Left hindlimb (tissue), 1 donor: ENCODE results near the gene LIMS2.

ENCODE experiments used
- DNase-seq: peaks from one replicate; pipeline ENCODE4 v3.0.0-alpha.2; 2018

LIMS2 gene

DNA sequence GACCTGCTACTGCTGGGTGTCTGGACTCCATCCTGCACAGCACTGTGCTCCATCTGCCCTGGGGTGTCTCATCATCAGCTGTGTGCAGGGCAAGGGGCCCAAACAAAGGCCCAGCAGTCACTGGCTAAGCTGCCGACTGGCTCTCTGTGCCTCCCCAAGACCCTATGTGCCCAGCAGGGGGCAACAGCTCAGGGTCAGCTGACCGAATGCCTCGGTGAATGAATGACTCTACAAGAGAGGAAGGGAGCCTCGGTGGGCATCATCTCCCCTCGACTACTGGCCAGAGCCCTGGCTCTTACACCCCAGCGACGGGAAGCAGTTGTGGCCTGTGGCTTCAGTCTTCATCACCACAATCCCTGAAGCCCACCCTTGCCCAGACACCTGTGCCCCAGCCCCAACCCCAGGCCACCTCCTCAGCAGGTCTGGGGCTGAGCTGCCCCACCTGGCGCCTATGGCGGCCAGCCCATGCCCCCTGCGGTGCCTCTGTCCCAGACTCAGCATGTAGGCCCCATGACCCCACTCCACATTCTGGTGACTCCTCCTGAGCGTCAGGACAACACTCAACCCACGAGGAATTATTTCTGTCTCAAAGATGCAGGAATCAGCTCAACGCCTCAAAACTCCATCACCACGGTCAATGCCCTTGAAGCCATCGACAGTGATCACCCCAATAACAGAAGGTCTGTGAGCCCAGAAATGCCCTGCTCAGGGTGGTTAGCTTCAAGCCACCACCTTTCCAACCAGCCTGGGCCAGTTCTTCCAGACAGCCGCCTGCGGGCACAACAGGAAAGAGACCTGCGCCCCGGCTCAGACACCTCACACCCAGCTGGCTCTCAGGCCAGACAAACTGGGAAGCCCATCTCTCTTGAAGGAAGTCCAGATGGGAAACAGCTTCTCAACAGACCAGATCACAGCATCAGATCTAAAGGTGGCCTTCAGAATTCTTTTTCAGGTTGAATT is 31.0 kb downstream of the LIMS2 start:
- no peak for DNase-seq

DNA sequence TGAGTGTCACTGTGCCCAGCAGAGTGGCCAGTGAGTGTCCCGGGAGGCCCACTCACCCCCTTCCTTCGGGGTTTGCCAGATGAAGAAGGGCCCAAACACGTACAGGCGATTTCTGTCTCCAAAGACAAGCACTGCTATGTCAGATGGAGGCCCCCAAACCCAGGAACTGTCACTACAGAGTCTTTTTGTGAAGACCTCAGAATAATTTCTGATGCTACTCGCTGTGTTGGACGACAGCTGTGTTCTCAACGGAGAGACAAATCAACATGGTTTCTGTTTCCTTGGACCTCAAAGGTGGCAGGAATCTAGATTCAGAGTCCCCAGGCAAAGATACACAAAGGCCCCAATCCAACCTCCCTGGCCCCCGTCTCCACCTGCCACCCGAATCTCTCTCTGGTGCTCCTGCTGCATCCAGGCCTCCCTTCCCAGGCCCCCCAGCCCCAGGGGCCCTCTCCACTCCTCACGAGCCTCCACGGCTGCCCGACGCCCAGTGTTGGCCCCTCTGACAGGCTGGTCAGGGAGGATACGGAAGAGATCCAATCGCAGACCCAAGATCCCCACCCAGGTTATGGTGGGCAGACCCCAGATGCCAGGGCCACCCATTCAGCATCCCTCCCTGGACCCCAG is 31.8 kb downstream of the LIMS2 start:
- DNase-seq = no peak

- no peak for DNase-seq
Measured at GRCh38 chr2:127642706-127643438, 32.5 kb downstream of the LIMS2 start.

GRCh38 chr2:127641846-127642507 is 33.4 kb downstream of the LIMS2 start:
- no peak for DNase-seq

GRCh38 chr2:127641133-127641532 is 34.2 kb downstream of the LIMS2 start:
- DNase-seq = no peak

DNA sequence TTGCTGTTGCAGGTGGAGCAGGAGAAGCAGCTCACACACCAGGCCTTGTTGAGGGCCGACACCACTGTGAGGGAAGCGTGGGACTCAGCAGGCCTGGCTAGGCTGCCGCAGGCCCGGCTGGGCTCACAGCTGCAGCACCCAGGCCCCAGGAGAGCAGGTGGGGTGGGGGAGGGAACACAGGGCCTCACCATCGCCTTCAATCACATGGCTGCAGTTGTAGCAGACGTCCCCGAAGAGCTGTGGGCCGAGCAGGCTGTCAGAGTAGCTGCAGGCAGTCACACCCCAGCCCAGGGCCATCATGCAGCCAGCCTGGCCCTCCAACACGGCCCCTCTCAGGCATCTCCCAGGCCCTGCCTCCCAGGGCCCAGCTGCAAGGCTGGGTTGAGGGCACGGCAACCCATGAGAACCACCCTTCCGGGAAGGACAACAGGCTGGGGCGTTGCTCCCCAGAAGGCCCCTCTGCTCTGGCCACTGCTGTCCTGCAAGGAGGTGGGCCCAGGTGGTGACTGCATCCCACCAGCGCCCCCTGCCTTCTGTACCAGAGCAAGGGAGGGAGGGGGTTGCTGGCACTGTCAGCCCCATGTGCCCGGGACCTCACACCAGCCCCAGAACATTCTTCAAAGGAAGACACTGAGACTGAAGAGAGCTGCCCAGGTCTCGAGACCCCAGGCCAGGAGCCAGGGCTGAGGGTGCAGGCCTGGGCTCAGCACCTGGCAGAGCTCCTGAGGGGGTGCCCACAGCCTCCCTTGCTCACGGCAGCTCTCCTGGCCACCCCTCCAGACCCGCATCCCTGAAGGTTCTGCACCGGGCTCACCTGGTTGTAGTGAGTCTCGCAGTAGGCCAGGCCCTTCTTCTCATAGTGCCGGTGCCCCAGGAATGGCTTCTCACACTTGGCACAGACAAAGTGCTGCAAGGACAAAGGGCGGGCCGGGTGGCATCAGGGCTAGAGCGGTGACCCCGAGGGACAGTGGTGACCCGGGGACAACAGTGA is 35.0 kb downstream of the LIMS2 start:
- DNase-seq = no peak

DNA sequence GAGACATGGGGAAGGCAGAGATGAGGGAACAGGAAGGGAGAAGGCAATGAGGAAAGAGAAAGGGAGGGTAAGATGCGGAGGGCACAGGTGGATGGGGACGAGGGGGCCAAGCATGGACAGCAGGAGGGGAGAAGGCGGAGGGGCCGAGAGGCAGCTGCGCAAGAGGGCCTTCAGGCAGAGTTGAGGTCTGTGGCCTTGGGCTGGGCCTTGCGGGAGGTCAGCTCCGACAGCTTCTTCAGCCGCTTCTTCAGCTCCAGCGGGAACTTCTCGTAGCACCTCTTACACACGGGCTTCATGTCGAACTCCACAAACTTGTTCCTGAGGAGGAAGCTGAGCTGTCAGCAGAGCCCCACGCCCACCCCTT is 36.2 kb downstream of the LIMS2 start:
- DNase-seq = no peak

DNA sequence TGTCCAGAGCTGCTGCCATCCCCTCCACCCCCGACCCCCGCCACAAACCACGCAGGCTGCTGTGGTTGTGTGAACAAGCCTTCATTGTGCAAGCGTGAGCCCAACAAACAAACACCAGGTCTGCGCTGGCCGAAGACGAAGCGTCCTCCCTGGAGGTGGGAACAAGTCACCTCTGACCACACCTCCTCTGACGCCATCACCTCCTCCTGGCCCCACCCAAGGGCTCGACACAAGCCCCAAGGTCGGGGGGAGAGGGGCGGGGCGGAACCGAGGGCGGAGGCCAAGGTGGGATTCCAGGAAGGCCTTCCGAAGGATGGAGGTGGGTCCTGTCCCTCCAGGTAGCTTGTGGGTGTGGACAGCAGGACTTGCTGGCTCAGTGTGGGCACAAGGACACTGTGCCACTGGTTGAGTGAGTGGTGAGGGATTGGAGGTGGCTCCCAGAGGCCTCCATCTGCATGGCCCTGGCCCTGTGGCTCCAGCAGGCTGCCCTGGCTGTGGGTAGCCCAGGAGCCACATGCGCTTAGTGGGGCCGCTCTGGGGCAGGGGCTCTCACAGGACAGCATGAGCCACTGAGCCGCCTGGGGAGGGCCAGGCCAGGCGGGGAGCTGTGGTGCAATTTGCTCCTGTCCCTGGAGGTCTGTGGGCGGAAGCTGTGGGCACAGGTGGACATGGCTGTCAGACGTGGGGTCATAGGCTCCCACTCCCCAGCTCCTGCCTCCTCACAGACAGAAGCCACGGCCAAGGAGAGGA is 36.8 kb downstream of the LIMS2 start:
- DNase-seq = no peak

DNA sequence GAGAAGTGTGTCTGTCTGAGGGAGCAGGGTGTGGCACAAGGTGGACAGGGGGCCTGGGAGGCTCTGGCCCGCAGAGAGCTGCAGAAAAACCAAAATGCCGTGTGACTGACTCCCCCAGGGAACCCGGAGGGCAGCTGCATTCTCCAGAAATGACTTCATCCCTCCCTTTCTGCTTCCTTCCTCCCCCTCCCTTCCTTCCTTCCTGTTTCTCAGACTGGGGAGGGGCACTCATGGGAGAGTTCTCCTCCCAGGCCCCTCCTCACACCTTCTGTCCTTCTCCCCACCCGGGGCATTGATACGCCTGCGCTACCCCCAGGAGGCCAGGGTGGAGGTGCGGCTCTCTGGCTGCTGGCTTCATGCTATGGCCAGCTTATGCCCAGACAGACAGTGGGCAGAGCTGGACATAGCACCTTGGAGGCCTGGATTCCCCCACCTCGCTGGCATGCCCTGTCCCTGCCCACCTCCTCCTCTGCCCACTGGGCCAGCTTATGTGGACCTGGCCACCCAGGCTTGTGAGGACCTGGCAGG is 37.5 kb downstream of the LIMS2 start:
- no peak for DNase-seq

DNA sequence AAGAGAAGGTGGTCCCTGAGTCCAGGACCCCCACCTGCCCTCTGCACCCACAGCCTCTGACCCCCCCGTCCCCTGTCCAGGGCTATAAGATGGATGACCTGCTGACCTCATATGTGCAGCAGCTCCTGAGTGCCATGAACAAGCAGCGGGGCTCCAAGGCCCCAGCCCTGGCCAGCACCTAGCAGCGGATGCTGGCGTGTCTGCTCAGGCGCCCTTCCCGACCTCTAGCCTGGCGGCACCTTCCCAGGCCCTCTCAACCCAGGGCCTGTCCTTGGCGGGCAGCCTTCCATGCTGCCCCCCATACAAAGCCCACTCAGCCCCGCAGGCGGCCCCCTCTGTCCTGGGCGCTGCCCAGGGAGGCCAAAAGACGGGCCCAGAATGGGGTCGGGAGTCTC is 38.1 kb downstream of the LIMS2 start:
- DNase-seq = no peak

DNA sequence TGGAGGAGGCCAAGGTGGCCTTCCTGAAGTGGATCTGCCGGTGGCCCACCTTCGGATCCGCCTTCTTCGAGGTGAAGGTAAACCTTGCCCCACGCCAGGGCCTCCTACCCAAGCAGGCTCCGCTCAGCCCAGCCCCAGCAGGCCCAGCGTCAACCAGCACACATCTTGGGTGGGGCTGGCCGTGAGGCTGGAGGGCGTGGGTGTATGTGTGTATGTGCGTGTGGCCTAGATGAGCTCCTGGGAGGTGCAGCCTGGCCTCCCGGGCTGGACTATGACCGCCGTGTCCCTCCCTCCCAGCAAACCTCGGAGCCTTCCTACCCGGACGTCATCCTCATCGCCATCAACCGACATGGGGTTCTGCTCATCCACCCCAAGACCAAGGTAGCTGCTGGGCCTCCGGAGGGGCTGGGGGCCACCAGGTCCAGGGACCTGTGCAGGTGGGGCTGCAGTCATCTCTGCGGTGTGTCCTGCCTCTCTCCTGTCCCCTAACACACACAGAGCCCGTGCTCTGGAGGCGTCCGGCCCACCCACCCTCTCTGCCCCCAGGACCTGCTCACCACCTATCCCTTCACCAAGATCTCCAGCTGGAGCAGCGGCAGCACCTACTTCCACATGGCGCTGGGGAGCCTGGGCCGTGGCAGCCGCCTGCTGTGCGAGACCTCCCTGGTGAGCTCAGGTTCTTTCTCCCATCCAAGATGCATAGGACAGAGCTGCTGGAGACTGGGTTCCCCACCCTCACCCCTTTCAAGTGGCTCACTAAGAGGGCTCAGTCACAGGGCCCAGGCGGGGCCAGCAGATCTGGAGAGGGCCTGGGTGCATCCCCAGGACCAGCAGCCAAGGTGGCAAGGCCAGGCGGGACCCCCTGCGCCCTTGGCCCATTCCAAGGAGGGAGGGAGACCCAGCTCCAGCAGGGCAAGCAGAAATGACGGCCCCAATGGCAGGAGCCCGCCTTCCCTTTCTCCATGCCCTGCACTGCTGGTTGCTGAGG is 38.8 kb downstream of the LIMS2 start:
- no peak for DNase-seq

GRCh38 chr2:127635380-127636237 is 39.7 kb downstream of the LIMS2 start:
- DNase-seq = no peak

GRCh38 chr2:127634626-127635379 is 40.5 kb downstream of the LIMS2 start:
- no peak for DNase-seq

DNA sequence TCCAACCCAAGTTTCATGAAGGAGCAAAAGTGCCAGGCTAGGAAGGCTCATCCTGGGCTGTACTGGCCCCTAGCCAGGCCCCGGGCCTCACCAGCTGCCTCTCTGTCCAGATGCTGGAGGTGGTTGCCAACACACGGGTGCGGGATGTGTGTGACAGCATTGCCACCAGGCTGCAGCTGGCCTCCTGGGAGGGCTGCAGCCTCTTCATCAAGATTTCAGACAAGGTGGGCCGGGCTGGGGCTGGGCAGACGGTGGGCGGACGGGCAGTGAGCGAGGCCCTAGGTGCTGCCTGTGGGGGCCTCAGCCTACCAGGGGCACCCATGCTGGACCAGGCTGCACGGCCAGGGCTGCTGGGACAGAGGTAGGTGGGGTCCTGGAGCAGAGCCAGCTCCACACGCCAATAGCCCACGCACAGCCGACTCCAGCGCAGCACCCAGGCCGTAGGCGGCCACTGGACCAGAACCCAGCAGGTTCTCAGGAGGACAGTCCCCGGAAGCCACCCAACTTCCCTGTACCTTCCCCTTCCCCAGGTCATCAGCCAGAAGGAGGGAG is 41.2 kb downstream of the LIMS2 start:
- DNase-seq = no peak

GRCh38 chr2:127633556-127634065 is 41.7 kb downstream of the LIMS2 start:
- DNase-seq = no peak

GRCh38 chr2:127632592-127633489 is 42.5 kb downstream of the LIMS2 start:
- DNase-seq = no peak
